ENCODE data around the gene KRT79.
"Not testable (repeated sequence)": the region's sequence is repeated elsewhere in the genome, so short reads cannot be mapped to it uniquely, and the experiment has no call there.

Gene KRT79

GRCh38 chr12:52860102-52860823 lies 26.2 kb upstream of the KRT79 start:
- no peak for DNase-seq (ENCODE audit: low read depth, low spot score)

- no peak for DNase-seq (ENCODE audit: low read depth, low spot score)
Observed at GRCh38 chr12:52857500-52857899, 23.4 kb upstream of the KRT79 start.

GRCh38 chr12:52856787-52857186 lies 22.7 kb upstream of the KRT79 start:
- no peak for DNase-seq (ENCODE audit: low read depth, low spot score)

GRCh38 chr12:52856077-52856476 lies 22.0 kb upstream of the KRT79 start:
- DNase-seq (ENCODE audit: low read depth, low spot score), result not testable (repeated sequence)

- no peak for DNase-seq (ENCODE audit: low read depth, low spot score)
Observed at GRCh38 chr12:52851787-52852186, 17.7 kb upstream of the KRT79 start.

GRCh38 chr12:52850681-52851080 lies 16.6 kb upstream of the KRT79 start:
- DNase-seq (ENCODE audit: low read depth, low spot score), result no peak

- no peak for DNase-seq (ENCODE audit: low read depth, low spot score)
Observed at GRCh38 chr12:52849511-52849910, 15.4 kb upstream of the KRT79 start.

GRCh38 chr12:52848661-52849255 lies 14.6 kb upstream of the KRT79 start, which contains the start of gene KRT78:
KRT78 (minus strand) TSS chr12:52848994; CDS start chr12:52848930, 64 bp downstream.
- DNase-seq (ENCODE audit: low read depth, low spot score), result no peak

- no peak for DNase-seq (ENCODE audit: low read depth, low spot score)
Observed at GRCh38 chr12:52847335-52848102, 13.4 kb upstream of the KRT79 start.

GRCh38 chr12:52846356-52846970 lies 12.4 kb upstream of the KRT79 start:
- no peak for DNase-seq (ENCODE audit: low read depth, low spot score)

- no peak for DNase-seq (ENCODE audit: low read depth, low spot score)
Observed at GRCh38 chr12:52845946-52846345, 11.8 kb upstream of the KRT79 start.

GRCh38 chr12:52844386-52844785 lies 10.3 kb upstream of the KRT79 start:
- no peak for DNase-seq (ENCODE audit: low read depth, low spot score)

- no peak for DNase-seq (ENCODE audit: low read depth, low spot score)
Observed at GRCh38 chr12:52839436-52840105, 5.5 kb upstream of the KRT79 start.

- no peak for DNase-seq (ENCODE audit: low read depth, low spot score)
Observed at GRCh38 chr12:52838609-52839435, 4.7 kb upstream of the KRT79 start.

- no peak for DNase-seq (ENCODE audit: low read depth, low spot score)
Observed at GRCh38 chr12:52837781-52838608, 3.9 kb upstream of the KRT79 start.

- DNase-seq (ENCODE audit: low read depth, low spot score), result no peak
Observed at GRCh38 chr12:52837413-52837741, 3.3 kb upstream of the KRT79 start.

- DNase-seq (ENCODE audit: low read depth, low spot score), result no peak
Observed at GRCh38 chr12:52836491-52837412, 2.6 kb upstream of the KRT79 start.

- DNase-seq (ENCODE audit: low read depth, low spot score), result no peak
Observed at GRCh38 chr12:52836042-52836466, 1.9 kb upstream of the KRT79 start.
